Smooth muscle cell (in vitro differentiated cells): ENCODE data around the gene SALL3. TPM values are rescaled to one million over a fixed set of nuclear protein-coding genes. Genes with fewer than 3 reads are reported as not detected.

ENCODE experiments used
- DNase-seq: peaks from one replicate; lab custom pipeline; 2025; ENCODE audit not compliant: unreplicated experiment; lab: John Stamatoyannopoulos, UW
- H2AFZ ChIP-seq: fragments of 200-600 bp; sonication (generic); 2 replicates; pipeline ENCODE4 v1.6.0; 2016; ENCODE audit warnings: antibody characterized with exemption, low read depth, mild to moderate bottlenecking
- H3F3A ChIP-seq: fragments of 200-600 bp; sonication (generic); 2 replicates; pipeline ENCODE4 v1.6.0; 2017; ENCODE audit warnings: antibody characterized with exemption, low read depth
- H3K27ac ChIP-seq: fragments of 200-600 bp; sonication (generic); 2 replicates; pipeline ENCODE4 v1.5.1; 2016; ENCODE audit warnings: low read depth, mild to moderate bottlenecking
- H3K27me3 ChIP-seq: fragments of 200-600 bp; sonication (generic); 2 replicates; pipeline ENCODE4 v1.6.1; 2016; ENCODE audit warnings: low read depth, mild to moderate bottlenecking
- H3K36me3 ChIP-seq: fragments of 200-600 bp; sonication (generic); 2 replicates; pipeline ENCODE4 v1.5.1; 2016; ENCODE audit warnings: low read depth
- H3K4me1 ChIP-seq: fragments of 200-600 bp; sonication (generic); 2 replicates; pipeline ENCODE4 v1.5.1; 2016; ENCODE audit warnings: low read depth
- H3K4me2 ChIP-seq: fragments of 200-600 bp; sonication (generic); 2 replicates; pipeline ENCODE4 v1.6.0; 2016; ENCODE audit warnings: mild to moderate bottlenecking
- H3K4me3 ChIP-seq: fragments of 200-600 bp; sonication (generic); 2 replicates; pipeline ENCODE4 v1.5.1; 2016; ENCODE audit warnings: mild to moderate bottlenecking
- H3K79me2 ChIP-seq: fragments of 200-600 bp; sonication (generic); 2 replicates; pipeline ENCODE4 v1.6.0; 2016; ENCODE audit warnings: low read depth, mild to moderate bottlenecking
- H3K9ac ChIP-seq: fragments of 200-600 bp; sonication (generic); 2 replicates; pipeline ENCODE4 v1.6.0; 2016; ENCODE audit warnings: low read depth
- H3K9me3 ChIP-seq: fragments of 200-600 bp; sonication (generic); replicated peaks from 2 replicates; pipeline ENCODE4 v1.5.1; 2016; ENCODE audit warnings: low read depth
- H4K20me1 ChIP-seq: fragments of 200-600 bp; sonication (generic); 2 replicates; pipeline ENCODE4 v1.6.0; 2016; ENCODE audit warnings: low read depth
- WGBS: methylation state at CpG from one replicate; pipeline ENCODE4 v1.1.7; 2016; ENCODE audit warnings: low lambda C conversion rate; 5-methylcytosine and 5-hydroxymethylcytosine counted together
- polyA plus RNA-seq: library from polyadenylated mRNA; unstranded; fragments of >200 nt; fragmentation: Nextera tagmentation; extraction: Ambion mirVana; gene quantifications from 2 replicates; pipeline ENCODE4 v1.2.1, GENCODE V29; 2016
- total RNA-seq: library from RNA; depleted of rRNA; stranded (reverse); fragments of >200 nt; gene quantifications from 2 replicates; pipeline ENCODE4 v1.2.3, GENCODE V29; 2014
- TF ChIP-seq, protein P1 (sequence below): fragments of 200-600 bp; sonication (generic); IDR thresholded peaks from 2 replicates; pipeline ENCODE4 v1.5.1; 2017; ENCODE audit warnings: borderline replicate concordance, mild to moderate bottlenecking, antibody characterized with exemption; ENCODE audit not compliant: insufficient read depth, poor library complexity, severe bottlenecking

SALL3 gene
- total and polyA plus RNA-seq, 2 experiments from 2014 or later: 0.81 to 1.00 TPM

DNA sequence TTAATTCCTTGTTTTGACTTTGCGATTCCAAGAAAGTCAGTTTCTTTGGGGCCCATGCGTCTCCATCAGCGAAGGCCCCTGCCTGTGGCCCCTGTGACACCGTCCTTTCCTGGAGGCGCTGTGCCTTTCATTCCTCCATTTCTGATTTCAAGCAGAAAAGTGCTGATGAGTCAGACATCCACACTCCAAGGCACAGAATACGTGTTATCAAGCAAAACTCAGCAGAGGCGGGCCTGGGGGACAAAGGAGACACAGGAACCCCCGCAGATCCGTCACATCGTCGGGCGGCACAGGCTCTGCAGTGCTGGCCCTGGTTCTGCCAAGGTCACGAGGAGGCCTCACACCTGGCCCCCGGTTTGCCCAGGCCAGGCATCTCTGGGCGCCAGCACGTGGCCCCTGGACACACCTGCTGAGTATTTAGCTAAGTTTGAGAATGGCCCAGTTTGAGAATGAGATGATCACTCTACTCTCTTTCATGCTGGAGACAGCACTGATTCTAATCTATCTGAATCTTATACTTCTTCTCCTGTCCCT, 7.2 kb upstream of the SALL3 start:
- H3K9me3 ChIP-seq: no peaks in the 10 kb centered on the region
- peaks cover 21% of the 10 kb centered on the region for H3K4me1 ChIP-seq
- no peaks in the 10 kb centered on the region for H3F3A ChIP-seq
- DNase-seq: no peak
- no peaks in the 10 kb centered on the region for H3K79me2 ChIP-seq
- no peaks in the 10 kb centered on the region for H3K36me3 ChIP-seq
- TF ChIP-seq, protein P1, sequence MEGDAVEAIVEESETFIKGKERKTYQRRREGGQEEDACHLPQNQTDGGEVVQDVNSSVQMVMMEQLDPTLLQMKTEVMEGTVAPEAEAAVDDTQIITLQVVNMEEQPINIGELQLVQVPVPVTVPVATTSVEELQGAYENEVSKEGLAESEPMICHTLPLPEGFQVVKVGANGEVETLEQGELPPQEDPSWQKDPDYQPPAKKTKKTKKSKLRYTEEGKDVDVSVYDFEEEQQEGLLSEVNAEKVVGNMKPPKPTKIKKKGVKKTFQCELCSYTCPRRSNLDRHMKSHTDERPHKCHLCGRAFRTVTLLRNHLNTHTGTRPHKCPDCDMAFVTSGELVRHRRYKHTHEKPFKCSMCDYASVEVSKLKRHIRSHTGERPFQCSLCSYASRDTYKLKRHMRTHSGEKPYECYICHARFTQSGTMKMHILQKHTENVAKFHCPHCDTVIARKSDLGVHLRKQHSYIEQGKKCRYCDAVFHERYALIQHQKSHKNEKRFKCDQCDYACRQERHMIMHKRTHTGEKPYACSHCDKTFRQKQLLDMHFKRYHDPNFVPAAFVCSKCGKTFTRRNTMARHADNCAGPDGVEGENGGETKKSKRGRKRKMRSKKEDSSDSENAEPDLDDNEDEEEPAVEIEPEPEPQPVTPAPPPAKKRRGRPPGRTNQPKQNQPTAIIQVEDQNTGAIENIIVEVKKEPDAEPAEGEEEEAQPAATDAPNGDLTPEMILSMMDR: no peak
- no peak overlapping the region for H3K4me3 ChIP-seq
- no peak overlapping the region for H2AFZ ChIP-seq
- H3K4me2 ChIP-seq: no peak overlapping the region
- no peak overlapping the region for H3K27ac ChIP-seq
- H3K27me3 ChIP-seq: peaks cover 86% of the 10 kb centered on the region
- no peaks in the 10 kb centered on the region for H4K20me1 ChIP-seq
- WGBS: 71% methylated on average over 16 of the region's 16 CpGs
- H3K9ac ChIP-seq: no peak overlapping the region

DNA sequence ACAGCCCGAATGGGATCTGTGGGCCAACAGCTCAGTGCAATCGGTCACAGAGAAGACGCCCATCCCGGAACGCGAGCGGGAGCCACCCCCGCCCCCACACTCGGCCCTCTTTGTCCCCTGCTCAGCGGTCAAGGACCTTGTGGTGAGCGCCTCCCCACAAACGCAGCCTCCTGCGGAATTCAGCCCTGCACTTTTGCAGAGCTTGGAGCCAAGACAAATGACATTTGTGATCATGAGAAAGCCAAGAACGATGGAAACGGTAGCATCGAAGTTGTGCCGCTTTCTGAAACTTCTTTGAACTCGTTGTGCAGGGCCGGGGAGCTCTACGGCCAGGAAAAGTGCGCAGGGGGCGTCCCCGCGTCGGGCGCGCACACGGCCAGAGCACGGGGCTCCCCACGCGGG, 6.7 kb upstream of the SALL3 start:
- peaks cover 89% of the 10 kb centered on the region for H3K27me3 ChIP-seq
- no peaks in the 10 kb centered on the region for H3F3A ChIP-seq
- no peak overlapping the region for H3K9ac ChIP-seq
- no peaks in the 10 kb centered on the region for H3K36me3 ChIP-seq
- H3K27ac ChIP-seq: no peak overlapping the region
- TF ChIP-seq, protein P1: no peak
- no peak overlapping the region for H3K4me3 ChIP-seq
- H3K9me3 ChIP-seq: no peaks in the 10 kb centered on the region
- no peak for DNase-seq
- H3K79me2 ChIP-seq: no peaks in the 10 kb centered on the region
- peak overlapping the region; percentile 84 for H3K4me2 ChIP-seq
- WGBS: 12% methylated on average over 31 of the region's 31 CpGs
- H2AFZ ChIP-seq: no peak overlapping the region
- H3K4me1 ChIP-seq: peaks cover 25% of the 10 kb centered on the region
- H4K20me1 ChIP-seq: no peaks in the 10 kb centered on the region

DNA sequence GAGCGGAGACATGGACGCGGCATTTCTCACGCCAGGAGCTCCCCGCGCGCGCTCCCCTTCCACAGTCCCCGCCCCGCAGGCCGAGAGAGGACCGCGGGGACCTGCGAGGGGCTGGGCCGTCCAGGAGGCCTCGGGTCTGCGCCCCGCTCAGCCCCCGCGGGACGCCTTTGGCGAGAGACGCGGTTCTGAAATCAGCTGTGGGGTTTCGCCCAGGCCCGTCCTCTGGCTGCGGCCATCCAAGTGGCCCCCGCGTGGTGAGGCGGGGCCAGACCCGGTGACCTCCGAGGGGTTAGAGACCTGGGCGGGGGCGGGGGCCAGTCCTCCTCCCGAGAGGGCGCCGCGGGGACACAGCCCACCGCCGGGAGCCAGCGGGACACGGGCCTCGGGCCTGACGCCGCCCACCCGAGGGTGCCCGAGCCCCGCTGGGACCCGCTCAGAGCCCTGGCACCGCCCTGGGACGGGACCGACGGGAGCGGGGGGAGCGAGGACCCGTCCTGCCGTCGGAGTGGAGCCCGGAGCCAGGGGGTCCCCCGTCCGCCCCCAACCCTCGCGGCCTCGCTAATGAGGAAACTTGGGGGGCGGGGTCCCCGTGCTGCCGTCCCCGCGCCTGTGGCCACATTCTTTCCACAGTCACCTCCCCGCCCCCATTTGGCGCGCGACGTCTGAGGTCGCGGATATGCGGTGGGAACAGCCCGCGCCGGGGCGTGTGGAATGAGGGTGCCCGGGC, 6.1 kb upstream of the SALL3 start:
- H3K4me2 ChIP-seq: peak overlapping the region; percentile 84
- 4% methylated on average over 44 of the region's 82 CpGs for WGBS

More for the DNA sequence above, 6.1 kb upstream of the SALL3 start:
- Histone ChIP-seq H3K27me3 (peaks cover 91% of the 10 kb centered on the region), H3K4me3 (peak overlapping the region; percentile 45), H3K9ac (no peak overlapping the region), H3K4me1 (peaks cover 31% of the 10 kb centered on the region), H3K79me2 (no peaks in the 10 kb centered on the region), H3K36me3 (no peaks in the 10 kb centered on the region), H3K9me3 (no peaks in the 10 kb centered on the region), H4K20me1 (no peaks in the 10 kb centered on the region), H3F3A (no peaks in the 10 kb centered on the region), H3K27ac (no peak overlapping the region), H2AFZ (no peak overlapping the region)
- TF ChIP-seq, protein P1: no peak
- DNase-seq: no peak
